Astrocyte (in vitro differentiated cells and primary cell): ENCODE data around the gene ATP6V1G2.

Source experiments
- EZH2 ChIP-seq: IDR thresholded peaks from 2 replicates; pipeline ENCODE4 v1.6.1; 2012; ENCODE audit warnings: mild to moderate bottlenecking, low read length, inconsistent platforms; ENCODE audit not compliant: insufficient read depth
- TF ChIP-seq, protein P1 (sequence below): IDR thresholded peaks from 2 replicates; pipeline ENCODE4 v1.5.1; 2011; ENCODE audit warnings: low read depth, mild to moderate bottlenecking, inconsistent platforms, low read length, moderate library complexity; ENCODE audit not compliant: insufficient read depth

DNA sequence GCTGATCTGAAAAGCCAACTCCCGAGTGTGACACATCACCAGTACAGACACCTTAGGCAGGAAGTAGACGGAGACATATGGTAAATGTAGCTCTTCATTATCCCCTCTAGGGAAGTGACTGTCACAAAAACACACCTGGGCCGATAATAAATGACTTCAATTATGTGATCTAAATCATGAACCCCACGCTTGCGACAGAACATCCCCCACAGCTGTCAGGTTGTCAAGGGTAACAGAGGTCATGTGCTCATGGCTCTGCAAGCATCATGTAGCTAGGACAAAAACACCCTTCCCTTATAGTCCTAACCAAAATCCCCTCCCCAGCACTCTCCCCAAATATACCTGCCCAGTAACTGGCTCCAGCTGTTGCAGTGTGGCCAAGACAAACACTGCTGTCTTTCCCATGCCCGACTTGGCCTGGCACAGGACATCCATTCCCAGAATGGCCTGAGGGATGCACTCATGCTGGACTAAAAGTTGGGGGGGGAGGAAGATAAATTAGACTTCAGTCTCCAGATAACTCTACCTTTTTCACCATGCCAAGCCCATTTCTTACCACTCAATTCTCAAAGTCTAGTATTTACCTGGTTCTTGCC is 7.5 kb downstream of the ATP6V1G2 start:
- TF ChIP-seq, protein P1, sequence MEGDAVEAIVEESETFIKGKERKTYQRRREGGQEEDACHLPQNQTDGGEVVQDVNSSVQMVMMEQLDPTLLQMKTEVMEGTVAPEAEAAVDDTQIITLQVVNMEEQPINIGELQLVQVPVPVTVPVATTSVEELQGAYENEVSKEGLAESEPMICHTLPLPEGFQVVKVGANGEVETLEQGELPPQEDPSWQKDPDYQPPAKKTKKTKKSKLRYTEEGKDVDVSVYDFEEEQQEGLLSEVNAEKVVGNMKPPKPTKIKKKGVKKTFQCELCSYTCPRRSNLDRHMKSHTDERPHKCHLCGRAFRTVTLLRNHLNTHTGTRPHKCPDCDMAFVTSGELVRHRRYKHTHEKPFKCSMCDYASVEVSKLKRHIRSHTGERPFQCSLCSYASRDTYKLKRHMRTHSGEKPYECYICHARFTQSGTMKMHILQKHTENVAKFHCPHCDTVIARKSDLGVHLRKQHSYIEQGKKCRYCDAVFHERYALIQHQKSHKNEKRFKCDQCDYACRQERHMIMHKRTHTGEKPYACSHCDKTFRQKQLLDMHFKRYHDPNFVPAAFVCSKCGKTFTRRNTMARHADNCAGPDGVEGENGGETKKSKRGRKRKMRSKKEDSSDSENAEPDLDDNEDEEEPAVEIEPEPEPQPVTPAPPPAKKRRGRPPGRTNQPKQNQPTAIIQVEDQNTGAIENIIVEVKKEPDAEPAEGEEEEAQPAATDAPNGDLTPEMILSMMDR = no peak
- no peak for TF ChIP-seq EZH2
